Small intestine (tissue), 7 donors: ENCODE results near the gene MED17. TPM values are rescaled to one million over a fixed set of nuclear protein-coding genes. Genes with fewer than 3 reads are reported as not detected.
"Not testable (repeated sequence)": the region's sequence is repeated elsewhere in the genome, so short reads cannot be mapped to it uniquely, and the experiment has no call there.

Experiments used
- DNase-seq, 2 donors: peaks; one replicate each; pipeline versions ENCODE4 v3.0.0 to v3.0.0-alpha.2; 2013
- FAIRE-seq: peaks from 2 replicates; lab custom pipeline; 2012; peaks lifted over from hg19 to GRCh38; lab: Jason Lieb, UNC
- H3K27ac ChIP-seq, 3 donors: one replicate each; pipeline ENCODE4 v1.5.1; 2013; ENCODE audit warnings: low read length in 2 of 3, mild to moderate bottlenecking in 2 of 3, control low read depth in 1 of 3, inconsistent platforms in 1 of 3, low read depth in 1 of 3, moderate library complexity in 1 of 3
- H3K27me3 ChIP-seq, 3 donors: one replicate each; pipeline ENCODE4 v1.6.1; 2013; ENCODE audit warnings: low read length in 3 of 3, inconsistent platforms in 1 of 3; ENCODE audit not compliant: control insufficient read depth in 3 of 3, insufficient read depth in 3 of 3
- H3K36me3 ChIP-seq, 3 donors: one replicate each; pipeline ENCODE4 v1.6.1; 2013; ENCODE audit warnings: low read length in 3 of 3, inconsistent platforms in 1 of 3, low read depth in 1 of 3, mild to moderate bottlenecking in 1 of 3, moderate library complexity in 1 of 3; ENCODE audit not compliant: control insufficient read depth in 3 of 3, insufficient read depth in 2 of 3
- H3K4me1 ChIP-seq, 3 donors: one replicate each; pipeline ENCODE4 v1.6.1; 2013; ENCODE audit warnings: low read length in 2 of 3, inconsistent platforms in 1 of 3, low read depth in 1 of 3, mild to moderate bottlenecking in 1 of 3, moderate library complexity in 1 of 3; ENCODE audit not compliant: control insufficient read depth in 3 of 3, insufficient read depth in 2 of 3
- H3K4me3 ChIP-seq, 3 donors: one replicate each; pipeline ENCODE4 v1.5.1; 2013; ENCODE audit warnings: low read length in 3 of 3, control low read depth in 1 of 3, inconsistent platforms in 1 of 3, low read depth in 1 of 3, mild to moderate bottlenecking in 1 of 3, moderate library complexity in 1 of 3
- H3K9me3 ChIP-seq, 2 donors: one replicate each; pipeline ENCODE4 v1.6.1; 2013; ENCODE audit warnings: low read depth in 1 of 2, low read length in 1 of 2; ENCODE audit not compliant: control insufficient read depth in 2 of 2, insufficient read depth in 1 of 2
- WGBS, 3 donors: extraction: QIAGEN DNeasy Blood & Tissue Kit; methylation state at CpG; one replicate each; pipeline ENCODE4 v1.1.7; 2013; 5-methylcytosine and 5-hydroxymethylcytosine counted together
- polyA plus RNA-seq, 4 donors: library from polyadenylated mRNA; stranded (reverse) in 3 of 4; unstranded in 1 of 4; fragments of 200-250 nt in 3 of 4; fragments of 120-200 nt in 1 of 4; gene quantifications; one replicate each; pipeline versions ENCODE4 v1.2.1 to v1.2.3, GENCODE V29; 2013
- donor health status: healthy with polysubstance abuse.
- donor health status: control.
- donor health status: control.
- donor health status: Bipolar disorder and iron deficiency.
- donor health status: healthy.

The MED17 gene
- polyA plus RNA-seq, 4 donors: 8.5 to 32.7 (median 11.0) TPM

GRCh38 chr11:93740031-93740729, 43.9 kb upstream of the MED17 start:
- Histone ChIP-seq H3K27me3 (no peaks in the 10 kb centered on the region), H3K9me3 (no peaks in the 10 kb centered on the region), H3K4me3 (peak overlapping the region; percentile 56 to 94 (median 88)), H3K36me3 (peaks cover 6 to 22% (median 8%) of the 10 kb centered on the region in 3 donors), H3K27ac (peak overlapping the region in 2 of 3 donors; percentile 11 to 94), H3K4me1 (peaks cover 5 to 19% (median 12%) of the 10 kb centered on the region in 3 donors)
- DNase-seq: peak in 1 of 2 donors; percentile 54
- WGBS, 3 donors: 1 to 6% (median 5%) methylated on average over 18 of the region's 18 CpGs
- no peak for FAIRE-seq

GRCh38 chr11:93740730-93741093, 43.4 kb upstream of the MED17 start:
- DNase-seq (peak; percentile 52 to 71), FAIRE-seq (no peak)
- peak overlapping the region; percentile 93 to 96 (median 94) for H3K27ac ChIP-seq
- no peaks in the 10 kb centered on the region for H3K27me3 ChIP-seq
- peaks cover 4 to 18% (median 6%) of the 10 kb centered on the region in 3 donors for H3K36me3 ChIP-seq
- no peaks in the 10 kb centered on the region for H3K9me3 ChIP-seq
- peaks cover 5 to 20% (median 12%) of the 10 kb centered on the region in 3 donors for H3K4me1 ChIP-seq
- 0 to 1% (median 0%) methylated on average over 20 of the region's 20 CpGs for WGBS, 3 donors
- H3K4me3 ChIP-seq: peak overlapping the region; percentile 74 to 94 (median 88)

- Histone ChIP-seq H3K27me3 (no peaks in the 10 kb centered on the region), H3K9me3 (no peaks in the 10 kb centered on the region), H3K4me3 (peak within 1 kb of the TSS; percentile 74 to 94 (median 88)), H3K4me1 (peaks cover 5 to 20% (median 12%) of the 10 kb centered on the region in 3 donors), H3K27ac (peak within 1 kb of the TSS; percentile 93 to 96 (median 94)), H3K36me3 (peaks cover 4 to 18% (median 6%) of the 10 kb centered on the region in 3 donors)
- WGBS, 3 donors: 0 to 1% (median 0%) methylated on average over 63 to 65 of the region's 65 CpGs
- FAIRE-seq (no peak), DNase-seq (peak; percentile 99)
Observed at GRCh38 chr11:93741094-93741881, 42.8 kb upstream of the MED17 start, which contains the start of the genes C11orf54 and TAF1D. C11orf54 (plus strand) TSS chr11:93741672; CDS start chr11:93747394, 5,722 bp downstream. TAF1D (minus strand) TSS chr11:93741495; CDS start chr11:93739304, 2,191 bp downstream.

- 0 to 1% (median 1%) methylated on average over 8 of the region's 8 CpGs for WGBS, 3 donors
- Histone ChIP-seq H3K9me3 (no peaks in the 10 kb centered on the region), H3K4me1 (peaks cover 5 to 21% (median 12%) of the 10 kb centered on the region in 3 donors), H3K27ac (peak overlapping the region; percentile 93 to 96 (median 94)), H3K4me3 (peak overlapping the region; percentile 53 to 94 (median 88)), H3K36me3 (peaks cover 4 to 18% (median 6%) of the 10 kb centered on the region in 3 donors), H3K27me3 (no peaks in the 10 kb centered on the region)
- FAIRE-seq (no peak), DNase-seq (peak; percentile 88 to 89)
Observed at GRCh38 chr11:93741882-93742226, 42.2 kb upstream of the MED17 start.

GRCh38 chr11:93743291-93743690, 40.8 kb upstream of the MED17 start:
- Histone ChIP-seq H3K4me1 (peaks cover 5 to 29% (median 9%) of the 10 kb centered on the region in 3 donors), H3K4me3 (no peak overlapping the region), H3K27ac (peak overlapping the region in 1 of 3 donors; percentile 72), H3K36me3 (peaks cover 0 to 20% (median 4%) of the 10 kb centered on the region in 3 donors), H3K9me3 (no peaks in the 10 kb centered on the region), H3K27me3 (no peaks in the 10 kb centered on the region)
- no peak for FAIRE-seq
- 87 to 89% (median 88%) methylated on average over 23 of the region's 23 CpGs for WGBS, 3 donors
- DNase-seq: peak in 1 of 2 donors; percentile 55

- FAIRE-seq: no peak
- Histone ChIP-seq H3K36me3 (peaks cover 0 to 28% (median 4%) of the 10 kb centered on the region in 3 donors), H3K4me1 (peaks cover 3 to 29% (median 6%) of the 10 kb centered on the region in 3 donors), H3K9me3 (no peaks in the 10 kb centered on the region), H3K4me3 (peak overlapping the region in 1 of 3 donors; percentile 17), H3K27ac (peak overlapping the region in 1 of 3 donors; percentile 72), H3K27me3 (no peaks in the 10 kb centered on the region)
- WGBS, 3 donors: 18 to 52% (median 29%) methylated on average over 7 of the region's 7 CpGs
- peak in 1 of 2 donors; percentile 26 for DNase-seq
Observed at GRCh38 chr11:93744669-93745004, 39.4 kb upstream of the MED17 start.

- DNase-seq: peak in 1 of 2 donors; percentile 46
- 17 to 48% (median 37%) methylated on average over 12 of the region's 12 CpGs for WGBS, 3 donors
- H3K9me3 ChIP-seq, H3K27me3 ChIP-seq, FAIRE-seq: not testable (repeated sequence)
- peaks cover 3 to 29% (median 6%) of the 10 kb centered on the region in 3 donors for H3K4me1 ChIP-seq
- peak overlapping the region in 1 of 3 donors; percentile 17 for H3K4me3 ChIP-seq
- H3K27ac ChIP-seq: peak overlapping the region in 1 of 3 donors; percentile 72
- H3K36me3 ChIP-seq: peaks cover 0 to 24% (median 4%) of the 10 kb centered on the region in 3 donors
Observed at GRCh38 chr11:93745005-93745755, 38.9 kb upstream of the MED17 start.
